Stimulated activated naive CD8-positive, alpha-beta T cell treated with anti-CD3 and anti-CD28 coated beads, Interleukin-15, Interleukin-2, amounts not matched to agents 100 ng/mL and 50 ng/mL, for 24 hours (primary cell): ENCODE measurements around the gene FOXD1.
A peak's percentile ranks its signal among the peaks of the same experiment; 100 is the strongest.

Source experiments
- H3K27ac Mint-ChIP-seq: one replicate; pipeline ENCODE4 v1.8.0; 2021; ENCODE audit warnings: mild to moderate bottlenecking, mixed read lengths
- H3K27me3 Mint-ChIP-seq: one replicate; pipeline ENCODE4 v1.8.0; 2021; ENCODE audit warnings: mixed read lengths
- H3K36me3 Mint-ChIP-seq: one replicate; pipeline ENCODE4 v1.8.0; 2021; ENCODE audit warnings: low read depth, mixed read lengths
- H3K4me1 Mint-ChIP-seq: one replicate; pipeline ENCODE4 v1.8.0; 2021; ENCODE audit warnings: low read depth, mixed read lengths
- H3K4me3 Mint-ChIP-seq: one replicate; pipeline ENCODE4 v1.8.0; 2021; ENCODE audit warnings: mild to moderate bottlenecking, mixed read lengths
- H3K9me3 Mint-ChIP-seq: one replicate; pipeline ENCODE4 v1.8.0; 2021; ENCODE audit warnings: mixed read lengths

Gene FOXD1

GRCh38 chr5:73450137-73450536 lies 1.6 kb upstream of the FOXD1 start:
- no peak overlapping the region for H3K27ac Mint-ChIP-seq
- H3K4me3 Mint-ChIP-seq = no peak overlapping the region
- H3K9me3 Mint-ChIP-seq = peaks cover 5% of the 10 kb centered on the region
- peaks cover 23% of the 10 kb centered on the region for H3K4me1 Mint-ChIP-seq
- H3K36me3 Mint-ChIP-seq = peaks cover 5% of the 10 kb centered on the region
- peaks cover 77% of the 10 kb centered on the region for H3K27me3 Mint-ChIP-seq

GRCh38 chr5:73447530-73448462 lies 781 bp downstream of the FOXD1 start:
- Mint-ChIP-seq H3K4me1 (peaks cover 23% of the 10 kb centered on the region), H3K9me3 (peaks cover 5% of the 10 kb centered on the region), H3K27ac (peak overlapping the region; percentile 71), H3K27me3 (peaks cover 77% of the 10 kb centered on the region), H3K36me3 (peaks cover 5% of the 10 kb centered on the region), H3K4me3 (peak overlapping the region; percentile 82)

GRCh38 chr5:73446631-73447529 lies 1.7 kb downstream of the FOXD1 start:
- peak overlapping the region; percentile 69 for H3K4me3 Mint-ChIP-seq
- peak overlapping the region; percentile 58 for H3K27ac Mint-ChIP-seq
- peaks cover 5% of the 10 kb centered on the region for H3K36me3 Mint-ChIP-seq
- peaks cover 23% of the 10 kb centered on the region for H3K4me1 Mint-ChIP-seq
- peaks cover 5% of the 10 kb centered on the region for H3K9me3 Mint-ChIP-seq
- H3K27me3 Mint-ChIP-seq = peaks cover 77% of the 10 kb centered on the region

- H3K36me3 Mint-ChIP-seq = peaks cover 5% of the 10 kb centered on the region
- peaks cover 5% of the 10 kb centered on the region for H3K9me3 Mint-ChIP-seq
- peaks cover 82% of the 10 kb centered on the region for H3K27me3 Mint-ChIP-seq
- peaks cover 23% of the 10 kb centered on the region for H3K4me1 Mint-ChIP-seq
- H3K4me3 Mint-ChIP-seq = peak overlapping the region; percentile 69
- H3K27ac Mint-ChIP-seq = no peak overlapping the region
These were observed 2.6 kb downstream of the FOXD1 start for GRCh38 chr5:73445665-73446630.

- Mint-ChIP-seq H3K36me3 (no peaks in the 10 kb centered on the region), H3K4me1 (peaks cover 16% of the 10 kb centered on the region), H3K27ac (peak overlapping the region; percentile 57), H3K4me3 (no peak overlapping the region), H3K27me3 (peaks cover 81% of the 10 kb centered on the region), H3K9me3 (no peaks in the 10 kb centered on the region)
These were observed 3.8 kb downstream of the FOXD1 start for GRCh38 chr5:73444499-73445438.

- Mint-ChIP-seq H3K27me3 (peaks cover 81% of the 10 kb centered on the region), H3K4me1 (peaks cover 12% of the 10 kb centered on the region), H3K36me3 (no peaks in the 10 kb centered on the region), H3K27ac (no peak overlapping the region), H3K9me3 (no peaks in the 10 kb centered on the region), H3K4me3 (no peak overlapping the region)
These were observed 4.6 kb downstream of the FOXD1 start for GRCh38 chr5:73443829-73444498.

- peaks cover 8% of the 10 kb centered on the region for H3K4me1 Mint-ChIP-seq
- peaks cover 85% of the 10 kb centered on the region for H3K27me3 Mint-ChIP-seq
- H3K9me3 Mint-ChIP-seq = no peaks in the 10 kb centered on the region
- H3K36me3 Mint-ChIP-seq = no peaks in the 10 kb centered on the region
- H3K27ac Mint-ChIP-seq = no peak overlapping the region
- H3K4me3 Mint-ChIP-seq = no peak overlapping the region
These were observed 5.5 kb downstream of the FOXD1 start for GRCh38 chr5:73442996-73443627.

GRCh38 chr5:73442231-73442811 lies 6.3 kb downstream of the FOXD1 start:
- H3K36me3 Mint-ChIP-seq = no peaks in the 10 kb centered on the region
- no peak overlapping the region for H3K27ac Mint-ChIP-seq
- H3K4me1 Mint-ChIP-seq = peaks cover 10% of the 10 kb centered on the region
- no peaks in the 10 kb centered on the region for H3K9me3 Mint-ChIP-seq
- peaks cover 92% of the 10 kb centered on the region for H3K27me3 Mint-ChIP-seq
- H3K4me3 Mint-ChIP-seq = no peak overlapping the region

- Mint-ChIP-seq H3K27me3 (peaks cover 92% of the 10 kb centered on the region), H3K36me3 (no peaks in the 10 kb centered on the region), H3K4me1 (peaks cover 10% of the 10 kb centered on the region), H3K4me3 (no peak overlapping the region), H3K9me3 (no peaks in the 10 kb centered on the region), H3K27ac (no peak overlapping the region)
These were observed 7.2 kb downstream of the FOXD1 start for GRCh38 chr5:73441378-73441777.

GRCh38 chr5:73440262-73440661 lies 8.3 kb downstream of the FOXD1 start:
- Mint-ChIP-seq H3K9me3 (no peaks in the 10 kb centered on the region), H3K36me3 (no peaks in the 10 kb centered on the region), H3K27ac (no peak overlapping the region), H3K4me3 (no peak overlapping the region), H3K4me1 (peaks cover 15% of the 10 kb centered on the region), H3K27me3 (peaks cover 92% of the 10 kb centered on the region)

- no peak overlapping the region for H3K27ac Mint-ChIP-seq
- H3K4me3 Mint-ChIP-seq = no peak overlapping the region
- peaks cover 15% of the 10 kb centered on the region for H3K4me1 Mint-ChIP-seq
- H3K36me3 Mint-ChIP-seq = no peaks in the 10 kb centered on the region
- no peaks in the 10 kb centered on the region for H3K9me3 Mint-ChIP-seq
- H3K27me3 Mint-ChIP-seq = peaks cover 91% of the 10 kb centered on the region
These were observed 9.7 kb downstream of the FOXD1 start for GRCh38 chr5:73438645-73439470.
